Subcutaneous adipose tissue (tissue), 4 donors: ENCODE measurements around the gene AMH. TPM values are rescaled to one million over a fixed set of nuclear protein-coding genes. Genes with fewer than 3 reads are reported as not detected.

Experiments used
- total RNA-seq, 4 donors: library from RNA; depleted of rRNA; stranded (reverse); fragments of >200 nt; gene quantifications; one replicate each; pipeline ENCODE4 v1.1.0, GENCODE V29; 2016
- TF ChIP-seq, protein P1 (sequence below): fragments of 450-650 bp; IDR thresholded peaks from one replicate; pipeline ENCODE4 v1.5.1; 2016; ENCODE audit warnings: low read depth, mild to moderate bottlenecking, control low read depth, antibody characterized with exemption, moderate library complexity

AMH gene
- total RNA-seq, 4 donors from 2014 or later = 0.34 TPM; not detected in 3

DNA sequence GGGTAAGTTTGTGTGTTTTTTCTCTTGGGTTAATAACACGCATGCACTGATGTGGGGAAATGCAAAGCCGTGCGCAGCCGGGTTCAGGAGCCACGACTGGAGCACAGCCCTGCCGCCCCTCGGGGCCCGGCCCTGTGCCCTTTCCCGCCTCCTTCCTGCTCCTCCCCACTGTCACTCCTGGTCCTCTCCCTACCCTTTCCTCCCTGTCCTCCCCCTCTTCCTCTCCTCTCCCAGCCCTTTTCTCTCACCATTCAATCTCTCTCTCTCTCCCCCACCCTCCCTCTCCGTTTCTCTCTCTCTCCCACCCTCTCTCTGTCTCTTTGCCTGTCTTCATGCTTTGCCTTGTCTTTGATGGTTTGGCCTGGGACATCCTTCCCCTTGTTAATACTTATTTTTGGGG is 40.1 kb upstream of the AMH start:
- TF ChIP-seq, protein P1, sequence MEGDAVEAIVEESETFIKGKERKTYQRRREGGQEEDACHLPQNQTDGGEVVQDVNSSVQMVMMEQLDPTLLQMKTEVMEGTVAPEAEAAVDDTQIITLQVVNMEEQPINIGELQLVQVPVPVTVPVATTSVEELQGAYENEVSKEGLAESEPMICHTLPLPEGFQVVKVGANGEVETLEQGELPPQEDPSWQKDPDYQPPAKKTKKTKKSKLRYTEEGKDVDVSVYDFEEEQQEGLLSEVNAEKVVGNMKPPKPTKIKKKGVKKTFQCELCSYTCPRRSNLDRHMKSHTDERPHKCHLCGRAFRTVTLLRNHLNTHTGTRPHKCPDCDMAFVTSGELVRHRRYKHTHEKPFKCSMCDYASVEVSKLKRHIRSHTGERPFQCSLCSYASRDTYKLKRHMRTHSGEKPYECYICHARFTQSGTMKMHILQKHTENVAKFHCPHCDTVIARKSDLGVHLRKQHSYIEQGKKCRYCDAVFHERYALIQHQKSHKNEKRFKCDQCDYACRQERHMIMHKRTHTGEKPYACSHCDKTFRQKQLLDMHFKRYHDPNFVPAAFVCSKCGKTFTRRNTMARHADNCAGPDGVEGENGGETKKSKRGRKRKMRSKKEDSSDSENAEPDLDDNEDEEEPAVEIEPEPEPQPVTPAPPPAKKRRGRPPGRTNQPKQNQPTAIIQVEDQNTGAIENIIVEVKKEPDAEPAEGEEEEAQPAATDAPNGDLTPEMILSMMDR = no peak

- TF ChIP-seq, protein P1 = no peak
Observed at GRCh38 chr19:2209408-2209807, 39.7 kb upstream of the AMH start.

DNA sequence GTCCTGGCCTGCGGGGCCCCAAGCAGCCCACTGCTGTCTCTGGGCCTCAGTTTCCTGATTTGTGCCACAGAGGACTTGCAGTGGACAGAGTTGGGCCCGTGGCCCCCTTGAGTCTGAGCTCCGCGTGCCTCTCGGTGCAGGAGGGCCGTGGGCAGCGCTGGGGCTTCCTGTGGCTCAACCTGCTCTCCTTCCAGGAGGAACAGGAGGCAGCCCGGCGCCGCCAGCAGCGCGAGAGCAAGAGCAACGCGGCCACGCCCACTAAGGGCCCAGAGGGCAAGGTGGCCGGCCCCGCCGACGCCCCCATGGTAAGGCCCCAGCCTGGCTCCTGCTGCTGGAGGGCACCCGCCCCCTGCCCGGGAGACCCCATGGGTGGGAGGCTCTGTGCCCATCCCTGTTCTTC is 38.9 kb upstream of the AMH start:
- TF ChIP-seq, protein P1 = no peak

DNA sequence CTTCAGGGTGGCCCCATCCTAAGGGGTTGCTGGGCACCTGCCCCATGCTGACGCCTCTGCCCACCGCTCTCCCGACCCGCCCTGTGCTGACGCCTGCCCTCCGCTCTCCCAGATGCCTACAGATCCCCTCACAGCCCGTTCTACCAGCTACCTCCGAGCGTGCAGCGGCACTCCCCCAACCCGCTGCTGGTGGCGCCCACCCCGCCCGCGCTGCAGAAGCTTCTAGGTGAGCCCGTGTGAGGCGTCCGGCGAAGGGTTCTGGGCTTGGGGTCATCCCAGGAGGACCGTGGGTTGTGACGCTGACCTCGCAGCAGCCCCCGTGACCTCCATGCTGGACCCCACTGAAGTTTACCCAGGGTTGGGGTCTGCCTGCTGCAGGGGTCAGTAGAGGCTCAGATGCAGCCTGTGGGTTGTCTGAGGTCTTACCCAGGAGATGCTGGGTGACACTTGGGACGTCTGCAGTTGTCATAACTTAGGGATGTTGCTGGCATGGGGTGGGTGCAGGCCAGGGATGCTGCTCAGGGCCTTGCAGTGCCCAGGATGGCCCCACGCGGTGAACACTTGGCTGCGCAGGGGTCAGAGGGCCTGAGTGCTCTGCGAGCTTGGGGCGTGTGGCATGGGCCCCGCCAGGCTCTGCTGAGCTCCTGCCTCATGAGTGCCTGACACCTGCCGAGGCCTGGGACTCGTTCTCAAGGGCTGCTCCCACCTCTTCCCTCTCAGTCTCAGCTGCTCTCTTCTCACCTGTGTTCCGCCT is 38.0 kb upstream of the AMH start:
- TF ChIP-seq, protein P1 = no peak

DNA sequence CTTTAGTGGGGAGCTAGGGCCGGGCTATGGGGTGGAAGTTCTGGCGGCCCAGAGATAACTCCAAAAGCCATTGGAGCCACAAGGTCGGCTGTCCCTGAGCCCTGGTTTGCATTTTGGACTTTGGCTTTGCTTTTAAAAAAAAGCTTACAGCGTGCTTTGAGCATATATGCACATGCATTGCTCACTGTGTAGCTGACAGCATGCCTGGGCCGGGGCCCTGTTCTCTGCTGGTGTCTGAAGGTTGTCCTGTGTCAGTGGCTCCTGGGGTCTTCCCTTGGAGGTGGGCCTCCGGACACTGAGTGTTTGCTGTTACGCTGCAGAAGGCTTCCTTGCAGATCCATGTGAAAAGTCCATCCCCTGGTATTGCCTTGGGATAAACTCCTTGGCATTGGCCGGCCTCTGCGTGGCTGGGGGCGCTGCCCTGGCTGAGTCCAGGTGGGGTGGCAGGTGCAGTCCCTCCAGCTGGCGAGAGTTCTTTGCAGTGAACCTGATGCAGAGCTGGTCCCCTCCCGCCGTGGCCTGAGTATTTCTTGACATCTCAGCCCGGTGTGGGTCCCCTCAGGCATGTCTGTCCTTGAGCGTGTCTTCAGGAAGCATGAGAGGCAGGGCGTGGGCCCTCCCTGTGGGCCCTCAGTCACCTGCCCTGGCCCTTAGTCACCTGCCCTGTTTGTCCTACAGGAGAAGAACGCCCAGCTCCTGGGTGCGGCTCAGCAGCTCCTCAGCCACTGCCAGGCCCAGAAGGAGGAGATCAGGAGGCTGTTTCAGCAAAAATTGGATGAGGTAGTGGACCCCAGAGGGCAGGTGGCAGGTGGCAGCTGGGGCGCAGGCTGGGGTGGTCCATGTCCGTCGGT is 36.0 kb upstream of the AMH start:
- TF ChIP-seq, protein P1 = no peak

DNA sequence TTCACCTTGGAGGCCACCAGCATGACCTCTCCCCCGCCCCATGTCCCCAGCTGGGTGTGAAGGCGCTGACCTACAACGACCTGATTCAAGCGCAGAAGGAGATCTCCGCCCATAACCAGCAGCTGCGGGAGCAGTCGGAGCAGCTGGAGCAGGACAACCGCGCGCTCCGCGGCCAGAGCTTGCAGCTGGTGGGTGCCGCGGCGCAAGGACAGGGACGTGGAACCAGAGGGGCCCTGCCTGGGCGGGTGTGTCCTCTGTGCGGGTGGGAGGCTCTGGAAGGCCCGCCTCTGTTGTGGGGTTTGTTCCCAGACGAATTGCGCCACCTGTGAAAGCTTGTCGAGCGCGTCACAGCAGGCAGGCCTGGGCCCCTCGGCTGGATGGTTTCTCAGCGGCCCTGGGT is 35.3 kb upstream of the AMH start:
- TF ChIP-seq, protein P1 = no peak

- TF ChIP-seq, protein P1 = no peak
Observed at GRCh38 chr19:2214251-2214650, 34.9 kb upstream of the AMH start.
